OCI-M1 (cell line): ENCODE measurements around the gene ERCC1.

ENCODE experiments used
- DNase-seq: peaks from one replicate; lab custom pipeline; 2025; lab: John Stamatoyannopoulos, UW

The ERCC1 gene

DNA sequence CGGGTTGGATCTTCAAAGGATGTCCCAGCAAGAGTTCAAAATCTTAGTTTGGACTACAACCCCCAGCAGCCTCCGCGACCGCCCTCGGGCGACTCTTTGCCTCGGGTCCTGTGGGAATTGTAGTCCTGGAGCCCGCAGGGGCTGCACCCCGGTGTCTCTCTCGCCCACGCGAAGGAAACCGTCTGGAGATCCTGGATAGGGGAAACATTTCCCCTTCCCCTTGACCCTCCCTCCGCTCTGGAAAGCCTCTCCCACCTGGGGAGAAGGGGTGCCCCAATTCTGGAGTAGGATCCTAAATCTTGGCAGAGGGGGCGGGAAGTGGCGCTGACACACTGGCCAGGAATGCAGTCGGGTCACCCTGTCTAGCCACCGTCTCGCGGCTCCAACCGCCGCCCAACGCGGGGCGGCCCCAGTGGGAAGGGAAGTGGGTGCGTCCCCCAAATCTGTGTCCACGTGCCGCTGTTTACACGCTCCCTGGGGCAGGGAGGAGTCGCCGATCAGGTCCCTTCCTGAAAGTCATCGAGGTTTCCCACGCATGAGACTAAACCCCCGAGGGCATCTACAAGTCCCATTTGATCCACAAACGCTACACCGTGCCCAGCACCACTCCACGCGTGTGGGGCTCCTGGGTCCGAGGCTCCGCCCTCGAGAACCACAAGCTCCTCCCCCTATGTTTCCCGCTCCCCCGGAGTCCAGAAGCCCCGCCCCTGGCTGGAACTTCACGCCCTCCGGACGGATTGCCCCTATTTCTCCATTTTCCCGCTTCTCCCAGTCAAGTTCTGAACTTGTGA is 18.1 kb downstream of the ERCC1 start:
- DNase-seq = peak; percentile 97

DNA sequence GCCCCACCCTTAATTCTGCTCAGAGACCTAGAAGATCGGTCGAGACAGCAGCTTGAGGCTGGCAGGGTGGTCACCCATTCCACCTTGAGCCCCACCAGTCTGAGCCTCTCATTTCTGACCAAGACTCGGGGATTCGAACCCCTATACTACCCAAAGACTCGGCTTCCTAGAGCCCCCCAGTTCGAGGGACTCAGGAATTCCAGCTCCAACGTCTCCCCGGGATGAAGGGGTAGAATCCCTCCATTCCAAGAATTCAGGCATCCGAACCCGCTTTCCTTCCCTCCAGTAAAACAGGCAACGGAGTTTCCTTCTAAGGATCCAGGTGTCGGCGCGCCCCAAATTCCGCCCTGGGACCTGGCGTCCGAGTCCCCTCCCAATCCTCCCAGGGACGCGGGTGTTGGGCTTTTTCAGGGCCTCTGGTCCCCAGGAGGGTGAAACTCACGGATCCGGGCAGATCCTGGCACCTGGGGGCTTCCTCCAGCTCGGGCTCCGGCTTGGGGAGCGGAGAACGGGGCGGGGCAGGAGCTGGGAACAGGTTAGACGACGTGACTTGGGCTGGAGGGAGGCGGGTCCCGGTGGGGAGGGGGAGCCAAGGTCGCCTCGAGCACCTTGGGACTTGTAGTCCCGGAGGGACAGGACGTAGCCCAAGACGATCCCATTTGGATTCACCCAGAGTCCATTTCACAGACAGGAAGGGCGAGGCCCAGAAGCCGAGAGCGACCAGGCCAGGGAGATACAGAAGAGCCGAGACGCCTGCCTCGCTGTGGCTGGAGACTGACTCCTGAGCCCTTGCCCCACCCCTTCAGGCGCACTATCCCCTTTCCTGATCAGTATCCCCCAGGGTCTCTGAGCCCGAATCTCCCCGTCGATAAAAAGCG is 18.9 kb downstream of the ERCC1 start, which contains the start of gene PPP1R13L:
Gene PPP1R13L, minus strand, starts transcription at position 513 of the 878 bp plus-strand sequence. CDS start 6,751 bp downstream, outside the sequence.
- DNase-seq = no peak

DNA sequence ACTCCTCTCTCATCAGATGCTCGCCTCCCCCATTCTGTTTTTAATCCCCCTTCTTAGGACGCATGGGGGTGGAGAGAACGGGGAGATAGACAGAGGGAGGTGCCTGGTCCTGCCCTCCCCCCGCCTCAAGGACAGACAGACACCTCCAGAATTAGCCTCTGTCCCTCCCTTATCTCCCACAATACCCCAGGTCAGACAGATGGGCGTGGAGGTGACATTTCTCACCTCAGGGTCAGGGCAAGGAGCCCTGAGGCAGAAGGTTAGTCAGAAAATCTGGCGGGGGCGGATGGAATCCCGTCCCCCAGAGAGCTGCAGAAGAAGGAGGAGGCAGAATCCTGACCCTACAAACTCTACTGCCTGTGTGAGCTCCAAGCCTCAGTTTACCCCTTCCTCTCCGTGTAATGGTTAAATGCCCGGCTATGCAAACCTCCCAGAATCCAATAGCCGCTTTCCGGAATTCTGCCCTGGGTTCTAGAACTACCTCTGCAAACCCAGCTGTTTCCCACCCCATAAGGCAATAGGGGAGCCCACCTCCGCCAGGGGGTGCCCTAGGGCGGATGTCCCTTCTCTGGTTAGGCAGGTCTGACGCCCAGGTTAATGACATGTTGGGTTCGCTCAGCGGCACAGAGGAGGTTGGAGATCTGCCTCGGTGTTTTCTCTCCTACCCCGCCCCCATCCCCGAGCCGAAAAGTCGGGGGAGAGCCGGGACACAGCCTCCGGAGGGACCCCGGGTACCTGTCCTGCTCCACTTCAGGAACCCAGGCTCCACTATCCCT is 19.7 kb downstream of the ERCC1 start:
- peak; percentile 76 for DNase-seq

DNA sequence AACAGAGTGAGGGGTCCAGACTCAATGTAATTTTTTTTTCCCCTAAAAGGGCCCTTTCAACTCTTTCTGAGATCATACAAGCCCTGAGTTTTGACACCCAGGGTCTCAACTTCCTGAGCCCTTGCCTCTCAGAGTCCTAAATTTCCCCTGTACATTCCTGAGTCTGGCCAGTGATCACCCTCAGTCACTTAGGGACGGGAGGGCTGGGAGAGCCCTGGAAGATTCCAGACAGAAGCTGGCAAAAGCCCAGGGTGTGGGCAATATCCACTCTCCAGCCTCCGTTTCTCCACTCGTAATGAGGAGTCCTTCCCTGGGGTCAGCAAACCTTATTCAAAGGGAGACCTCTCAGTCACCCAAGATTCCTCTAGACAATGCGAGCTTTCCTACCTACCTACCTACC is 20.4 kb downstream of the ERCC1 start:
- no peak for DNase-seq

DNA sequence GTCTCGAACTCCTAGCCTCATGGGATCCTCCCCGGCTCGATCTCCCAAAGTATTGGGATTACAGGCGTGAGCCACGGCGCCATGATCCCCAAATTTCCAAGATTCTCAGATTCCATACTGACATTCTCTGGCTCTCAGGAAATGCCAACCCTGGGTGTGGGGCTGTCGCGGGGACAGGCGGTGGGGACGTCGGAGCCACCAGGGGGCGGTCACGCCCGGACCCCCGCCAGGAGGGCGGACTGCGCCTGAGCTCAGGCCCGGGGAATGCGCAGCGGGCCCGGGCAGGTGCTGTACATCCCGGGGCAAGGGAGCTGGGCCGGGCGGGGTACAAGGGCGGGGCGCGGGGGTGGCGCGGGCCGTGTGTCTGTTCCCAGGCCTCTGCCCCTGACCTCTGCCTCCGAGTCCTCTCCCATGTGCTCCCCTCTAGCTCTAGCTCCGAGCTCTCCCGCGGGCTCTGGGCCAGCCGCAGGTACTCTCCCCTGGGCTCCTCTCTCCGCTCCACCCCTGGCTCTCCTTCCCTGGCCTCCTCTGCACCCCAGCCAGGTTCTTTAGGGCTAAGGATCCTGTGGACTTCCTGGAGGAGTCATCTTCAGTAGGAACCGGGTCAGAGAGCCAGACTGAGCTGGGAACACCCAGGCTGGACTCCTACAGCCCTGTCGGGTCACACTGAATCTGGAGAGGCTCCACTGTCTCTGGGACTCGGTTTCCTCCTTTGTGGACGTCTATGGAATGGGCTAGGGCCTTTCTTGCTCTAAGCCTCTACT is 21.2 kb downstream of the ERCC1 start:
- DNase-seq = no peak

DNA sequence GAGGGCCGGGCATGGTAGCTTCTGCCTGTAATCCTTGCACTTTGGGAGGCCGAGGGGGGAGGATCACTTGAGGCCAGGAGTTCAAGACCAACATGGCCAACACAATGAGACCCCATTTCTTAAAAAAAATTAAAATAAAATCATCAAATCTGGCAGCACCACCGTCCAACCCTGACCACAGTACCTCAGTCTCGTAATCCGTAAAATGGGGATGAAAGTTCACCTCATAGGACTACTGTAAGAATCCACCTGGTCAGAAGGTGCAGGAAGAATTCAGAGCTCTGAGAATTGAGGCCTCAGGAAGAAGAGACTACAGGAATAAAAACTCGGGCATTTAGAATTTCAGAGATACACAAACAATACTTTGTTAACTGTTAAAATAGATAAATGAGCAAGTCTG is 21.9 kb downstream of the ERCC1 start:
- no peak for DNase-seq

DNA sequence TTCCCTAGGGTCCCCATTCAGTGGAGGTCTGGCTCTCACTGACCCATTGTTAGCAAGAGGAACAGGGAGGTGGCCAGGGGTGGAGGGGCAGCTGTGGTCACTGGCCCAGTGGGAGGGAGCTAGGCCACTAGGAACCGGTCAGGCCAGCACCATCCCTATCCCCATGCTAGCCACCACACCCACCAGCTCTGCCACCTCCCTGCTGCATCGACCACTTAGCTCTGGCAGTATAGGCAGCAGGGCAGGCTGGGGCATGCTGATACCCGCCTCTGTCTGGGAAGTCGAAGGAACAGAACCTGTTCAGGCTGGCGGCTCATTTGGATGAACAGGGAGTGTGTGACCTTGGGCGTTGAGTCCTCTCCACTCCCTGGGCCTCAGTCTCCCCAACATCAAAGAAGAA is 23.5 kb downstream of the ERCC1 start:
- no peak for DNase-seq

DNA sequence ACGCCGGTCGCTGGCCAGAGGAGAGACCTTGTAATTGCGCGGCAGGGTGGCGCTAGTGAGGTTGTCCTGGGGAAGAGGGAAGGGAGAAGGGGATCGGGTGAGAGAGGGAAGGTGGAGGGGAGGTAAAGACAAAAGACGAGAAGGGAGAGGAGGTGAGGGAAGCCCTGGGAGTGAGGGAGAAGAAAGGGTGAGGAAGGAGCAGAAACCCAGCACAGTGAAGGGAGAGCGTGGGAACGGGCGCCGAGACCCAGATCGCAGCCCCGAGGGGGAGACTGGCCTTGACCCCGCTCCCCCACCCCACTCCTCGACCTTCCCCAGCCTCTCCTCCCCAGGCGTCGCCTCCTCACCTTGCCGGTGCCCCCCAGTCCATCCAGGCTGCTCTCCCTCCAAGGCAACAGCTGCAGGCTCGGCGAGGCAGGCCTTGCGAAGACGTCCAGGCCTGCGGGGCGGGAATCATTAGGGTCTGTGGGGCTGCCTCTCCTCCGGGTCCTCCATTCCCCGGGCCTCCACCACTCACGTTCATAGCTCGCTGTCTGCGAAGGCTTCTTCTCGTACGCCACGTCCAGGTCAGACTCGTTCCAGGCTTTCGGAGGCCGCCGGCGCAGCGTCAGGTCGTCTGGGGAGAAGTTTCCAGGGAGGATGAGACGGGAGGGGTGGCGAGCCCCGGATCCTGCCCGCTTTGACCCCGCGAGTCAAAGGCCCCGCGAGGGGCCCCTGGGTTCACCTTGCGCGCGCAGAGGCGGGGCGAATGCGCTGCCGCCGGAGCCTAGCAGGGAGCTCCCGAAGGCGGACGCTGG is 27.7 kb downstream of the ERCC1 start:
- DNase-seq = no peak

DNA sequence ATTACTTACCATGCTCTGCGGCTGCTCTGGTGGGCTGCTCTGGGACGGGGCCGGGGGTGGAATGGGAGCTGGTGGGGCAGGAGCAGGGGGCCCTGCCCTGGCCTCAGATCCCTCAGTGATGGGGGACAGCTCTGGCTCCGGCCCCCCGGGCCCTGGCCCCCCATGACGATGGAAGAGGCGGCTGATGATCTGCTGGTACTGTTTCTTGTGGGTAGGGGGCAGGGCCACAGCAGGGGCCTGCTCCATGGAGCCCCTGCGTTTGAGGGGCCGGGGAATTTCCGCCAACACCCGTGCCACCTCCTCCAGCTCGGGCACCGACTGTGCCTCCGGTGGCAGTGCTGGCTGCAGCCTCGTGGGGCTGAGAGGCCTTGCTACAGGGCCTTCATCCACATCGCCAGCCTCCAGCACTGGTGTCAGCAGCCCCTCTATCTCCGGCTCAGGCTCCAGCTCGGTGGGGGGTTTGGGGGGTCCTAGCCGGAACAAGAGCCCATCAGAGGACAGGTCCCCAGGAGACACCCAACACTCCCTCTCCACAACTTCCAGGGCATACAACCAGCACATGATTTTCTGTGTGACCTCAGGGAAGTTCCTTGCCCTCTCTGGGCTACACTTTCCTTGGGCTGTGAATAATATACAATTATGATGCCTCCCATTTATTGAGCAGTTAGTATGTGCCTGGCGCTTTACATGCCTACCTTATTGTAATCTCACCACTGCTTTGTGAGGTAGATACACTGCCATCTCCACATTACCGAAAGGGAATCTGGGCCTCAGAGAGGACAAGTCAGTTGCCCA is 31.6 kb downstream of the ERCC1 start:
- DNase-seq = no peak

DNA sequence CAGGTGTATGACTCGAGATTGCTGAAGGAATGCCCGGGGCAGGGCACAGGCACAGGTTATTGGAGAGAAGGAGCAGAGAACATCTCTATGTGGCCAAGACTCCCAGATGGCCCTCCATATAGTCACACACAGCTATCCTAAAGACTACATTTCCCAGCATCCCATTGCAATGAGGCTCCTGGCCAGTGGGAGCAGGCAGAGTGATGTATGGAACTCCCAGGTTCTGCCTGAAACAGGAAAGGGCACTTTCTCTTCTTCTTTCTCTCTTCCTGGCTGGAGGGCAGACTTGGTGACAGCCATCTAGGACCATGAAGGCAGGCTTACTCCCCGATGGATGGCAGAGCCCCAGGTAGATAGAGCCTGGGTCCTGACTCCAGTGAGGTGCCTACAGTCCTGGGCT is 32.4 kb downstream of the ERCC1 start:
- peak; percentile 68 for DNase-seq

DNA sequence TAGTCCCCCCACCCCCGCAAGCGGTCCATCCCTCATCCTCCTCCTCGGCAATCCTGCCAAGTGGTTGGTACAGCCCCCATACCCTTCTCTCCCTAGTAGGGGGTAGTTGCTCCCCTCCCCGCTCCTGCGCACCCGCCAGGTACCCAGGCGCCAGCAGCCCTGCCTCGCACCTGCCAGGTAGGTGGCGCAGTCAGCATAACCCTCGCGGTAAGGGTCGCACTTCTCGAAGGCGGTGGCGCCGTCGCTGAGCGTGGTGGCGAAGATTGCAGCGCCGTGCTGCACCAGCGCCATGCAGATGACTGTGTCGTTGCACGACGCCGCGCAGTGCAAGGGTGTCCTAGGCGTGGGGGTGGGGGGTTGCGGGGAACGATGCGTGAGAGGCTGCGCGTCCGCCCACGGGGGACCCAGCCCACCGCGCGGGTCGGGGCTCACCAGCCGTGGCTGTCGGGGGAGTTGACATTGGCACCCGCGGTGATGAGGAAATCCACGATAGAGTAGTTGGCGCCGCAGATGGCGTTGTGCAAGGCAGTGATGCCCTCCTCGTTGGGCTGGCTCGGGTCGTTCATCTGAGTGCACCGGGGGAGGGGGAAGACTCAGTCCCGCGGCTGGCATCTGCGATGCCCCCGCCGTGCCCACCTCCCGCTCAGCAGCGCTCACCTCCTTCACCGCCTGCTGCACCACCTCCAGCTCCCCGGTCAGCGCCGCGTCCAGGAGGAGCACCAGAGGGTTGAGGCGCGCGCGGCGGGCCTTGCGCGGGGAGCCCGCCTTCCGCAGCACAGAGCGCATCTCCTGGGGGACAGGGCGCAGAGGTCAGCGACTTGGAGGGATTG is 38.1 kb downstream of the ERCC1 start:
- no peak for DNase-seq

DNA sequence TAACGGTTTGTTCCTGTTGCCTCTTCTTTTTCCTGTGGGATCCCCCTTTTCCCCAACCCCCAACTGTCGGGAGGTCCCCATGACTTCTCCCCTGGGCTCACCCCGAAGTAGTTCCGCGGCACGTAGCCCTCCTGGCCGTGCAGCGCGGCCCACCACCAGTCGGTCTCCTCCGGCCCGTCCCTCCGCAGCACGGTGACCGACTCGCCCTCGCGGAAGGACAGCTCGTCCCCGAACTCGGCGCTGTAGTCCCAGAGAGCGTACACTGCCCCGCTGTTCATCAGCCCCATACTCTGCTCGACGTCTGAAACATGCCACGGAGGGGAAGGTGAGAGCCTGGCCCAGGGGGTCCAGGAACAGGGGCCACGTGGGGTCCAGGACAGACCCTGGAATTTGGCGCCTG is 41.3 kb downstream of the ERCC1 start:
- no peak for DNase-seq

DNA sequence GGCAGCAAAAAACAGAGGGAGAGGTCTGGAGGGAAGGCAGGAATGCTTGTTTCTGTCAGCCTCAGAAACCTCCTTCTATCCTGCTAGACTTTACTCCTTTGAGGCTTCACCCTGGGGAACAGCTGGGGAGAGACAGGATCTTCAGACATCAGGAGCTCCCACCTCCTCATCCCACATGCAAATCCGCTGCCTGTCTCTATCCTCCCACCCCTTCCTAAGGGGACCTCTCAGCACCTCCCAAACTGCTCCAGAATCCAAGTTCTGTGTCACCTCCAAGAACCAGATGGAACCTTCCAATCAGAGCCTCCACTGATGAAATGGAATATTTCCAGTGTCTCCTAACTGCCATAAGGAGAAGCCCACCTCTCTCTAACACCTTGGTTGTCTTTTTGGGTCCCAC is 43.6 kb downstream of the ERCC1 start:
- no peak for DNase-seq

DNA sequence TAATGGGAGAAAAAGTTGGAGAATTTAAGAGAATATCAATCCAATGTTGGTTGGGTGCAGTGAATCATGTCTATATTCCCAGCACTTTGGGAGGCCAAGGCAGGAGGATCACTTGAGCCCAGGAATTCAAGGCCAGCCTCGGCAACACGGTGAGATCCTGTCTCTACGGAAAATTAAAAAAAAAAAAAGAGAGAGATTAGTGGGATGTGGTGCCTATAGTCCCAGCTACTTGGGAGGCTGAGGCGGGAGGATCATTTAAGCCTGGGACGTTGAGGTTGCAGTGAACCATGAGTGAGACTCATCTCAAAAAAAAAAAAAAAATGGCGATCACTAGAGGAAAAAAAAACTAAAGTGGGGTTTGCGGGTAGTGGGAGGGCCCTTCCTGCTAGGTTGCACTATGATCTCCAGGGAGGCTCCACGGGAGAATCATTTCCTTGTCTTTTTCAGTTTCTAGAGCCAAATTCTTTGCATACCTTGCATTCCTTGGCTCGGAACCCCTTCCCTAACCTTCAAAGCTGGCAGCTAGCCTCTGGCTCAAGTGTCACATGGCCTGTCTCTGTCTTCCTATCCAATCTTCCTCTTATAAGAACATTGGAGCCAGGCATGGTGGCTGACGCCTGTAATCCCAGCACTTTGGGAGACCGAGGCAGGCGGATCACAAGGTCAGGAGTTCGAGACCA is 47.5 kb downstream of the ERCC1 start:
- DNase-seq = no peak

DNA sequence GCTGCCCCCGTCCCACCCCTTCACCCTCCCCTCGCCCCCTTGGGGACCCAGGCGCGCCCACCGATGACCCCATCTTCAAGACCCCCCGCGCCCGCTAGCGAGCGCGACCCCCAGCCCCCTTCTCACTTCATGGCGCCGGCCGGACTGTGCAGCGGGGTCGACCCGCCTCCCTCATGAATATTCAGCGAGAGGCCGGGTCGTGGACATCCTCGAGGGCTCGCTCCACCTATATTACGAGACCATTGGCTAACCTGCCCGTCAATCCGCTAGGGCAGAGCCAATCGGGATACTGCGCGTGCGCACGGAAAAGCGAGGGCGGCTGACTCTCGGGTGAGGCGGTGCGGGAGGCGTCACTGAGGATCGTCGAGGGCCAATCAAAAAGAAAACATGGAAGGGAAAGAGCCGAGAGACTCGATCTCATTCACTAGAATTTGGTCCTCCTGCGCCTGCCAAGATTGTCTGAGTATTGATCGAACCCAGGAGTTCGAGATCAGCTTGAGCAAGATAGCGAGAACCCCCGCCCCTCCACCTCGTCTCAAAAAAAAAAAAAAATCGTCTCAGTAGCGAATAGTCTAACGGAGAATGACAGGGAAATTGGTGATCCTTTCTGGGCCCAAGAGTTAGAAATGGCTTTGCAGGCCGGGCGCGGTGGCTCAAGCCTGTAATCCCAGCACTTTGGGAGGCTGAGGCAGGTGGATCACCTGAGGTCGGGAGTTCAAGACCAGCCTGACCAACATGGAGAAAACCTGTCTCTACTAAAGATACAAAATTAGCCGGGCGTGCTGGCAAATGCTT is 53.1 kb downstream of the ERCC1 start, which contains the start of gene ERCC2:
Gene ERCC2, minus strand, starts transcription at position 164 of the 795 bp plus-strand sequence. Its CDS starts 33 bp downstream, at position 131.
- peak; percentile 99 for DNase-seq

DNA sequence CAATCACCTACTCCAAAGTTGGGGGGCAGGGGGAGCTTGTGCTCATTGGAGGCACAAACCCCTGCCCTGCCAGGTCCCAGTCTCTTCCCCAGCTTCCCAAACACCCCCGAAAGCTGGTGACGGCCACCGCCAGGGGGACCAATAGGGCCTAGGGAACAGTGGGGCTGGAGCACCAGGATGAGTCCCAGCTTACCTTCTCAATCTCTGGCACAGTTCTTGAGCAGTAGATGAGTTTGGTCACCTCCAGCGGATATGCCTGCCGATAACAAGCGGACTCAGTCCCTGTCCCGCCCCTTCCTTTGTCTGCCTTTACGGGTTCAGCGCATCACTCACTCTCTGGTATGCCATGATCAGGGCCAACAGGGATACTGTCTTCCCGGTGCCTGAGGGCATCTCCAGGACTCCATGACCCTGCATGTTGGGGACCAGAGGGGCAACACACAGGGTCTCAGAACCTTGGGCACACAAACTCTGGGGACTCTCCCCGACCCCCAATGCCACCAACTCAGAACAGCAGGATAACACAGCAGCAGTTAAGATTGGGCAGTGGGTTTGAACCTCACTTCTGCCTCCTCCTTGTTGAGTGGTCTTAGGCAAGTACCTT is 54.9 kb downstream of the ERCC1 start:
- DNase-seq = no peak

DNA sequence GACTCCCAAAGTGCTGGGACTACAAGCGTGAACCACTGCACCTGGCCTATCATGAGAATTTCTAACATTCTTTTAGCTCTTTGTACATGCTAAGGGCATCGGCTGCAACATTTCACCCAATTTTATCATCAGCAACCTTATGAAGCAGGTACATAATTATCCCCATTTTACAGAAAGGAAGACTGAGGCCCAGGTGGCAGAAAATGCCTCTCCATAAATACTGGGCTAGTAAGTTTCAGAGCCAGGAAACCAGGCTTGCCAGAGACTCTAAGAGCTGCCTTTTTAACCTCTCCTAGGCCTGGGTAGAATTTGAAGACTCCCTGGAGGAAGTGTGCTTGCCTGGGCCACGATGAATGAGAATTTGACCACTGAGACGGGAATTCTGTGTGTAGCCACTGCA is 55.6 kb downstream of the ERCC1 start:
- DNase-seq = no peak
